Measurements from ENCODE around the gene WNT2B.

DNA sequence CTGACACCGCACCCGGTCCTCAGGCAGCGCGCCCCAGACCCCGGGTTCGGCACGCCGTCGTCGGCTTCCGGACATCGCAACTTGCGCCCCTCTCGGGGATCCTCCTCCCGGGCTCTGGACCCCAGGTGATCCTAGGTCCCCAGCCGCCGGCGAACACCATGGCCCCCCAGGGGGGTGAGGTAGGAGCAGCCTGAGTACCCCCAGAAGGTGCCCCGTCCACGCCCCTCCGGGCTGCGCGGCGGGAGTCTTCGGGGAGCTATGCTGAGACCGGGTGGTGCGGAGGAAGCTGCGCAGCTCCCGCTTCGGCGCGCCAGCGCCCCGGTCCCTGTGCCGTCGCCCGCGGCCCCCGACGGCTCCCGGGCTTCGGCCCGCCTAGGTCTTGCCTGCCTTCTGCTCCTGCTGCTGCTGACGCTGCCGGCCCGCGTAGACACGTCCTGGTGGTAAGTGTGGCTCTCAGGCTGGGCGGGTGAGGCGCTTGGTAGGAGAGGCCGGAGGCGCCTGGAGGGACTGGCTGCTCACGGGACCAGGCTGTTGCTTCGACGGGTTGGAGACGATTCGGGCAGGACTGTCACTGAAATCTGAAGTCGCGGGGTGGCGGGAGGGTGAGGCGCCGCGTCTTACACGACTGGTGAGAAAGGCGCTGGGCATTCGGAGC is 367 bp downstream of the WNT2B start:
- TF ChIP-seq CTCF (IDR thresholded peaks at IDR 0.05; ENCODE audit: low read depth, low read length): no peak
- no peak for TF ChIP-seq EZH2phosphoT487 (IDR thresholded peaks at IDR 0.05; ENCODE audit: low read depth)

Measured in OCI-LY3 (cell line).